ENCODE measurements around the gene SLX4IP.

Gene SLX4IP

GRCh38 chr20:10428008-10428407, 7.1 kb upstream of the SLX4IP start:
- DNase-seq (ENCODE audit: low spot score) (no peak), FAIRE-seq (no peak)

GRCh38 chr20:10429443-10429981, 5.6 kb upstream of the SLX4IP start:
- FAIRE-seq (no peak), DNase-seq (ENCODE audit: low spot score) (no peak)

GRCh38 chr20:10430000-10430466, 5.1 kb upstream of the SLX4IP start:
- DNase-seq (ENCODE audit: low spot score) = peak; percentile 24
- FAIRE-seq = no peak

- FAIRE-seq = no peak
Observed at GRCh38 chr20:10430704-10431103, 4.4 kb upstream of the SLX4IP start.

GRCh38 chr20:10432079-10432478, 3.0 kb upstream of the SLX4IP start:
- no peak for DNase-seq (ENCODE audit: low spot score)
- FAIRE-seq = no peak

More at GRCh38 chr20:10430704-10431103, 4.4 kb upstream of the SLX4IP start:
- DNase-seq (ENCODE audit: low spot score) = no peak

- FAIRE-seq = no peak
- no peak for DNase-seq (ENCODE audit: low spot score)
Observed at GRCh38 chr20:10433014-10433622, 2.0 kb upstream of the SLX4IP start.

GRCh38 chr20:10433623-10434466, 1.3 kb upstream of the SLX4IP start, which contains the start of gene MKKS:
TSS of gene MKKS (minus strand) at chr20:10434222. CDS start at chr20:10413514, 20,708 bp downstream.
- peak; percentile 42 for FAIRE-seq
- DNase-seq (ENCODE audit: low spot score) = peak; percentile 88

GRCh38 chr20:10434467-10434831, 656 bp upstream of the SLX4IP start:
- DNase-seq (ENCODE audit: low spot score) = peak; percentile 87
- FAIRE-seq = no peak

- DNase-seq (ENCODE audit: low spot score) (no peak), FAIRE-seq (no peak)
Observed at GRCh38 chr20:10436053-10436699, 1.1 kb downstream of the SLX4IP start.

- no peak for FAIRE-seq
- no peak for DNase-seq (ENCODE audit: low spot score)
Observed at GRCh38 chr20:10438217-10438616, 3.1 kb downstream of the SLX4IP start.

GRCh38 chr20:10443936-10444335, 8.8 kb downstream of the SLX4IP start:
- FAIRE-seq = no peak
- DNase-seq (ENCODE audit: low spot score) = no peak

- FAIRE-seq = no peak
- no peak for DNase-seq (ENCODE audit: low spot score)
Observed at GRCh38 chr20:10445758-10446157, 10.7 kb downstream of the SLX4IP start.

GRCh38 chr20:10447028-10447427, 11.9 kb downstream of the SLX4IP start:
- no peak for FAIRE-seq
- DNase-seq (ENCODE audit: low spot score) = peak; percentile 79

GRCh38 chr20:10448270-10449156, 13.4 kb downstream of the SLX4IP start:
- DNase-seq (ENCODE audit: low spot score) (no peak), FAIRE-seq (no peak)

GRCh38 chr20:10449270-10449669, 14.2 kb downstream of the SLX4IP start:
- FAIRE-seq = no peak
- no peak for DNase-seq (ENCODE audit: low spot score)

GRCh38 chr20:10453241-10453640, 18.1 kb downstream of the SLX4IP start:
- no peak for DNase-seq (ENCODE audit: low spot score)
- FAIRE-seq = no peak

GRCh38 chr20:10454151-10454750, 19.1 kb downstream of the SLX4IP start:
- no peak for DNase-seq (ENCODE audit: low spot score)
- FAIRE-seq = no peak

GRCh38 chr20:10461495-10461894, 26.4 kb downstream of the SLX4IP start:
- DNase-seq (ENCODE audit: low spot score) (no peak), FAIRE-seq (no peak)

GRCh38 chr20:10462516-10462915, 27.4 kb downstream of the SLX4IP start:
- FAIRE-seq = no peak
- DNase-seq (ENCODE audit: low spot score) = no peak

- FAIRE-seq (no peak), DNase-seq (ENCODE audit: low spot score) (no peak)
Observed at GRCh38 chr20:10463622-10464021, 28.5 kb downstream of the SLX4IP start.

All from urothelium cell line (cell line).